CD14-positive monocyte (primary cell): ENCODE measurements around the gene TKFC. TPM values are rescaled to one million over a fixed set of nuclear protein-coding genes. Genes with fewer than 3 reads are reported as not detected.

Experiments used
- DNase-seq, 3 donors: peaks; one replicate each; pipeline ENCODE4 v3.0.0-alpha.2; 2011 to 2022
- H2AFZ ChIP-seq: 2 replicates; pipeline ENCODE4 v1.6.0; 2012; ENCODE audit warnings: mild to moderate bottlenecking, low read depth, low read length, inconsistent platforms; ENCODE audit not compliant: insufficient read depth, poor library complexity, severe bottlenecking
- H3K27ac ChIP-seq, 2 donors: 1 replicate in 1 of 2; 2 replicates in 1 of 2; pipeline ENCODE4 v1.5.1; 2012 to 2013; ENCODE audit warnings: low read length in 2 of 2, control low read depth in 1 of 2, inconsistent platforms in 1 of 2, low read depth in 1 of 2, mild to moderate bottlenecking in 1 of 2
- H3K27me3 ChIP-seq, 2 donors: one replicate each; pipeline versions ENCODE4 v1.6.0 to v1.6.1; 2011 to 2013; ENCODE audit warnings: low read length in 2 of 2; ENCODE audit not compliant: control insufficient read depth in 2 of 2, insufficient read depth in 2 of 2
- H3K36me3 ChIP-seq, 2 donors: replicated peaks in 1 of 2; 1 replicate in 1 of 2; 2 replicates in 1 of 2; pipeline versions ENCODE4 v1.5.1 to v1.6.1; 2012 to 2013; ENCODE audit warnings: low read length in 2 of 2, control low read depth in 1 of 2, inconsistent platforms in 1 of 2, mild to moderate bottlenecking in 1 of 2; ENCODE audit not compliant: insufficient read depth in 2 of 2, control insufficient read depth in 1 of 2
- H3K4me1 ChIP-seq, 2 donors: 1 replicate in 1 of 2; 2 replicates in 1 of 2; pipeline versions ENCODE4 v1.5.1 to v1.6.1; 2012 to 2013; ENCODE audit warnings: low read length in 2 of 2, control low read depth in 1 of 2, inconsistent platforms in 1 of 2, mild to moderate bottlenecking in 1 of 2, moderate library complexity in 1 of 2; ENCODE audit not compliant: insufficient read depth in 2 of 2, control insufficient read depth in 1 of 2
- H3K4me2 ChIP-seq: replicated peaks from 2 replicates; pipeline ENCODE3; 2012; ENCODE audit warnings: low read length, moderate library complexity, mild to moderate bottlenecking; ENCODE audit not compliant: poor library complexity, severe bottlenecking; ENCODE audit errors: extremely low read depth
- H3K4me3 ChIP-seq, 3 experiments: fragments of 200-600 bp in 1 of 3; sonication (generic) in 1 of 3; replicated peaks in 1 of 3; 1 replicate in 2 of 3; 2 replicates in 1 of 3; pipeline ENCODE4 v1.5.1; 2011 to 2013; ENCODE audit warnings: low read length in 3 of 3, mild to moderate bottlenecking in 3 of 3, control low read depth in 2 of 3, low read depth in 2 of 3, inconsistent platforms in 1 of 3, moderate library complexity in 1 of 3
- H3K79me2 ChIP-seq: 2 replicates; pipeline ENCODE4 v1.6.0; 2012; ENCODE audit warnings: mild to moderate bottlenecking, control low read depth, inconsistent platforms, low read length, moderate library complexity; ENCODE audit not compliant: insufficient read depth
- H3K9ac ChIP-seq: 2 replicates; pipeline ENCODE4 v1.6.0; 2017; ENCODE audit warnings: low read length, mild to moderate bottlenecking; ENCODE audit not compliant: insufficient read depth, poor library complexity, severe bottlenecking
- H3K9me3 ChIP-seq, 2 donors: replicated peaks in 1 of 2; 1 replicate in 1 of 2; 2 replicates in 1 of 2; pipeline versions ENCODE4 v1.5.1 to v1.6.1; 2012 to 2013; ENCODE audit warnings: low read length in 2 of 2, control low read depth in 1 of 2; ENCODE audit not compliant: control insufficient read depth in 1 of 2, insufficient read depth in 1 of 2
- H4K20me1 ChIP-seq: 2 replicates; pipeline ENCODE4 v1.6.0; 2012; ENCODE audit warnings: mild to moderate bottlenecking, low read length, control low read depth, moderate library complexity; ENCODE audit not compliant: insufficient read depth
- H3K27ac Mint-ChIP-seq, 7 donors: one replicate each; pipeline ENCODE4 v1.8.0; 2020; ENCODE audit warnings: mild to moderate bottlenecking in 7 of 7, mixed read lengths in 7 of 7, moderate library complexity in 6 of 7, inconsistent platforms in 2 of 7
- H3K27me3 Mint-ChIP-seq, 3 donors: one replicate each; pipeline ENCODE4 v1.8.0; 2021 to 2022; ENCODE audit warnings: low read depth in 3 of 3, mild to moderate bottlenecking in 3 of 3, mixed read lengths in 3 of 3, moderate library complexity in 3 of 3, inconsistent platforms in 1 of 3
- H3K36me3 Mint-ChIP-seq, 2 donors: one replicate each; pipeline ENCODE4 v1.8.0; 2020; ENCODE audit warnings: mixed read lengths in 2 of 2, inconsistent platforms in 1 of 2, mild to moderate bottlenecking in 1 of 2
- H3K4me1 Mint-ChIP-seq: one replicate; pipeline ENCODE4 v1.8.0; 2020; ENCODE audit warnings: mild to moderate bottlenecking, mixed read lengths
- H3K4me3 Mint-ChIP-seq, 2 donors: one replicate each; pipeline ENCODE4 v1.8.0; 2020; ENCODE audit warnings: mild to moderate bottlenecking in 2 of 2, mixed read lengths in 2 of 2, moderate library complexity in 1 of 2
- H3K9me3 Mint-ChIP-seq, 7 donors: one replicate each; pipeline ENCODE4 v1.8.0; 2020 to 2022; ENCODE audit warnings: mixed read lengths in 7 of 7, mild to moderate bottlenecking in 6 of 7, moderate library complexity in 6 of 7, inconsistent platforms in 2 of 7
- WGBS: methylation state at CpG from one replicate; pipeline ENCODE4 v1.1.5; 2013; ENCODE audit warnings: missing lambda C conversion rate; ENCODE audit not compliant: insufficient coverage; 5-methylcytosine and 5-hydroxymethylcytosine counted together
- intact Hi-C, 2 donors: fragments of 100-400 bp; cut with micrococcal nuclease; formaldehyde crosslinking; loops; one replicate each; pipeline versions ENCODE4 v1.15.0 to v1.15.1; 2023
- polyA plus RNA-seq, 3 donors: library from polyadenylated mRNA; depleted of rRNA in 1 of 3; unstranded in 2 of 3; stranded (reverse) in 1 of 3; fragments of 300-500 nt in 2 of 3; fragments of >200 nt in 1 of 3; fragmentation: Illumina TruSeq in 2 of 3; gene quantifications; 1 replicate in 2 of 3; 2 replicates in 1 of 3; pipeline ENCODE4 v1.2.3, GENCODE V29; 2012 to 2021
- TF ChIP-seq, protein P1 (sequence below): fragments of 200-600 bp; IDR thresholded peaks from one replicate; pipeline ENCODE4 v1.8.0; 2022; ENCODE audit warnings: antibody characterized with exemption, mild to moderate bottlenecking

Gene TKFC
- polyA plus RNA-seq, 3 donors: 29.5 to 40.8 (median 29.6) TPM

DNA sequence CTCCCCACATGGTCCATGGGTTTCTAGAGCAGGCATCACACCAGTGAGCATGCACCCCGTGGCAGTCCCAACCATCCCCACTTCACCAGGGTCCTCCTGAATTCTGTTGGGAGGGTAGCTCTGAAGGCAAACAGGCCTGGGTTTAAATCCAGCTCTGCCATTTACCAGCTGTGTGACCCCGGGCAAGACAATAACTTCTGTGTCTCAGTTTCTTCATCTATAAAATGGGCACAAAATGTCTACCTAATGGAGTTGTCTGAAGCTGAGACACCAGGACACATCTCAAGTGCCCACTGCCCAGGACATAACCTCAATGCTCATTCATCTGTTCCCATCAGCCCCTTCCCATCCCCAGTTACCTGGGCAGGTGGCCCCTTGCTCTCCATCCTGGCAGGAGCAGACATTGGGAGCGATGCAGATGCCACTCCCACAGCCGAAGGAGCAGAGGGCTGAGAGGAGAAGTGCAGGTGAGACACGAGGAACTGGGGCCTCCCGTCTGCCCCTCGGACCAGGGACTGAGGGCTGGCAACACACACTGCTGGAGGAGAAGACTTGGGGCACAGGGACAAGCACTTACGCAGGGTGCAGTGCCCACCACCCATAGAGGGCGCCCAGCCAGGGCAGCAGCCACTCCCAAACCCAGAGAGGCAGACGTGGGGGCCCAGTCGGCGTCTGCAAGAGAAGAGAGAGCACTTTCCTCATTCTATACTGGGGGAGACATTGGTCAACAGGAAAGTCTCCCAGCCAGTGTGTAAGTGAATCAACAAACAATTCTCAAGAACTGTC lies 41.9 kb upstream of the TKFC start:
- intact Hi-C loops: no loop called here
- Histone ChIP-seq H3K79me2 (no peaks in the 10 kb centered on the region), H3K4me3 (no peak overlapping the region), H3K27me3 (peaks cover 20 to 43% of the 10 kb centered on the region in 2 donors), H3K9ac (no peak overlapping the region), H3K36me3 (no peaks in the 10 kb centered on the region), H4K20me1 (no peaks in the 10 kb centered on the region), H3K27ac (no peak overlapping the region), H3K4me1 (peaks cover 22 to 25% of the 10 kb centered on the region in 2 donors), H2AFZ (no peak overlapping the region), H3K9me3 (no peaks in the 10 kb centered on the region), H3K4me2 (no peak overlapping the region)
- Mint-ChIP-seq H3K27ac (no peak overlapping the region), H3K4me1 (peaks cover 21% of the 10 kb centered on the region), H3K9me3 (peaks cover 0 to 6% (median 4%) of the 10 kb centered on the region in 7 donors), H3K4me3 (no peak overlapping the region), H3K27me3 (peaks cover 37 to 45% (median 40%) of the 10 kb centered on the region in 3 donors), H3K36me3 (peaks cover 0 to 4% of the 10 kb centered on the region in 2 donors)
- TF ChIP-seq, protein P1, sequence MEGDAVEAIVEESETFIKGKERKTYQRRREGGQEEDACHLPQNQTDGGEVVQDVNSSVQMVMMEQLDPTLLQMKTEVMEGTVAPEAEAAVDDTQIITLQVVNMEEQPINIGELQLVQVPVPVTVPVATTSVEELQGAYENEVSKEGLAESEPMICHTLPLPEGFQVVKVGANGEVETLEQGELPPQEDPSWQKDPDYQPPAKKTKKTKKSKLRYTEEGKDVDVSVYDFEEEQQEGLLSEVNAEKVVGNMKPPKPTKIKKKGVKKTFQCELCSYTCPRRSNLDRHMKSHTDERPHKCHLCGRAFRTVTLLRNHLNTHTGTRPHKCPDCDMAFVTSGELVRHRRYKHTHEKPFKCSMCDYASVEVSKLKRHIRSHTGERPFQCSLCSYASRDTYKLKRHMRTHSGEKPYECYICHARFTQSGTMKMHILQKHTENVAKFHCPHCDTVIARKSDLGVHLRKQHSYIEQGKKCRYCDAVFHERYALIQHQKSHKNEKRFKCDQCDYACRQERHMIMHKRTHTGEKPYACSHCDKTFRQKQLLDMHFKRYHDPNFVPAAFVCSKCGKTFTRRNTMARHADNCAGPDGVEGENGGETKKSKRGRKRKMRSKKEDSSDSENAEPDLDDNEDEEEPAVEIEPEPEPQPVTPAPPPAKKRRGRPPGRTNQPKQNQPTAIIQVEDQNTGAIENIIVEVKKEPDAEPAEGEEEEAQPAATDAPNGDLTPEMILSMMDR: no peak
- DNase-seq: no peak
- 86% methylated on average over 9 of the region's 12 CpGs for WGBS

DNA sequence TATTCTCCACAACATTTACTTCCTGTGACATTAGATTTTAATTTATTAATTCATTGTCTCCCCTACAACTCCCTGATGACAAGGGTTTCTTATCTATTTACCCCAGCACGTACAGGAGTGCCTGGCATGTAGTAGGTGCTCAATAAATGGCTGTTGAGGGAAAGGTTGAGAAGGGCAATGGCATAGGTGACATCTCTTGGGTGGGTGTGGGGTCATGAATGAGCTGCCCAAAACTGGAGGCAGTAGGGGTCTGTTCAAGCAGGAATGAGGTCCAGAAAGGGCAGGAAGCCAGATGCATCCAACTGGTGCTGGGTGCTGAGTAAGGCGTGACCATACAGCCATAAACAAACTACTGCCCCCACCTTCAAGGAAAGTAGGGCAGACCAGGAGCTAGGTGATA lies 40.7 kb upstream of the TKFC start:
- Histone ChIP-seq H3K9ac (no peak overlapping the region), H3K36me3 (no peaks in the 10 kb centered on the region), H4K20me1 (no peaks in the 10 kb centered on the region), H3K4me2 (no peak overlapping the region), H3K79me2 (no peaks in the 10 kb centered on the region), H3K4me1 (peaks cover 22 to 25% of the 10 kb centered on the region in 2 donors), H3K27ac (no peak overlapping the region), H3K9me3 (no peaks in the 10 kb centered on the region), H3K27me3 (peaks cover 20 to 44% of the 10 kb centered on the region in 2 donors), H3K4me3 (no peak overlapping the region), H2AFZ (no peak overlapping the region)
- DNase-seq: no peak
- WGBS: 100% methylated on average over 1 of the region's 2 CpGs
- Mint-ChIP-seq H3K4me1 (peaks cover 21% of the 10 kb centered on the region), H3K4me3 (peak overlapping the region in 1 of 2 donors; percentile 75), H3K36me3 (peaks cover 9 to 10% of the 10 kb centered on the region in 2 donors), H3K27ac (peak overlapping the region in 1 of 7 donors; percentile 30), H3K9me3 (peaks cover 0 to 7% (median 4%) of the 10 kb centered on the region in 7 donors), H3K27me3 (peaks cover 43 to 53% (median 46%) of the 10 kb centered on the region in 3 donors)
- TF ChIP-seq, protein P1: no peak
- intact Hi-C loops: no loop called here
